ENCODE data around the gene ACBD4. TPM values are rescaled to one million over a fixed set of nuclear protein-coding genes. Genes with fewer than 3 reads are reported as not detected.

ACBD4 gene
- total and polyA plus RNA-seq, 2 of the 13 experiments (the other 11 are each of a cell fraction or from before 2014, with no cell fraction given): 16.1 to 26.9 TPM

DNA sequence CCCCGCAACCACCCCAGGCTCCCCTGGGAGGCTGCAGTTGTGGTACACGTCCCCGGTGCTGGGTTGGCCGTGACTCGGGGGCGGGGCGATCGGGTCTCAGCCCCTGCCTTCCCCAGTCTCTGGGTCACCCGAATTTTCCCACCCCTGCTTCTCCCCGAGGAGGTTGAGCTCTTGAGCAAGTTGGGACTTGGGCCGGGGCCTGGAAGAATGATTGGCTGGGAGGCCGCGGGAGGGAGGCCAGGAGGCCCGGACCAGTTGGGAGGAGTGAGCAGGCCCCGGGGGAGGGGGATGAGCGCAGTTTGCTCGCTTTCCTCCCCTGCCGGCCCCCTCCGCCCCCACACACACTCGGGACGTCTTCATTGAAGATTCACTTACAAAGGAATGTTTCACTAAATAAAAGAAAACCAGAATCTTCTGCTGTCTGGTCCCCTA lies 8.3 kb downstream of the ACBD4 start (continued):
- no peak for TF ChIP-seq FOXC1 (CRISPR knock-in tag; IDR thresholded peaks at IDR 0.05; ENCODE audit: borderline replicate concordance)

DNA sequence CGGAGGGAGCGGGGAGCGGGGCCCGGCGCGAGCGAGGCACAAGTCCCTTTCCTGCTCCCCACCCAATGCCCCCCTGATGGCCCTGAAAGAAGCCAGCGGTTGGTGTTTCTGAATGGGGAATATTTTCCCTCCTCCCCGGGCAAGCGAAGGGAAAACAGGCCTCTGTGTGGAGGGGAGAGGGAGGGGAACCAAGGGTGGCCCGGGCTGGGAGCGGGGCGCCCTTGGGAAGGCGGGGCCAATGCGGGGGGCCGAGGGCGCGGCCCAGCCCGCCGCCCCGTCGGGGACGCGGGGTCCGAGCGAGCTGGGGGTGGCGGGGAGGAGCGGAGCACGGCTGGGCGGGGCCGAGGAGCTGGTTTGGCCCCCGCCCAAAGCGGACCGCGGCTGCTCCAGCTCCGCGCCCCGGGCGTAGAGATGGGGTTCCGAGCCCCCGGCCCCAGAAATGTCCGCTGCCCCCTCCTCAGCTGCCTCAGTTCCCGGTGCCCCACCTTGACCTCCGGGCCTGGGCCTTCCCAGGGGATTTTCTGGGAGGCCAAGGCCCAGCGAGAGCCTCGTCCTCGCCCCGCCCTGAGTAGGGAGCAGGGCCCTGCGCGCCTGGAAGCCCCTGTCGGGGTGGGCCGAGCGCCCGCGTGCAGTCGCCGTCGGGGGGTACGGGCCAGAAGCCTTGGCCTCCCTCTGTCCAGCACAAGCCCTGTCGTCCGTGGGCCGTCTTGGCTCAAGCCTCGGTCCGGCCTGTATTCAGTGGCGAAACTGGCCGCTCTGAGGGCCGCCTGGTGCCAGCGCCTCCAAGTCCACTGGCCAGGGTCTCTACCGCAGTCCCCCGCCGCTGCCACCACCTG lies 8.9 kb downstream of the ACBD4 start:
- ChIA-PET POLR2A (no interaction called here), CTCF (ENCODE audit: low intra/inter-chr PET ratio, low total read pairs) (no interaction called here)
- no peaks in the 10 kb centered on the region for H3K36me3 ChIP-seq (replicated peaks in 1 of 2; ENCODE audit: control insufficient read depth in 1 of 2, insufficient read depth in 2 of 2, low read length in 2 of 2)
- intact Hi-C loops (cut with micrococcal nuclease; ENCODE audit: unreplicated experiment) (no loop called here), in situ Hi-C loops (cut with HindIII; ENCODE audit: extremely low pct_ligation_motif_present, low pct_unique_long_range_greater_than_20kb) (loop anchor here (5.0 kb wide), 2 partner anchors 53 to 103 kb away; no protein-coding TSS in a partner anchor)
- 94% methylated on average over 71 of the region's 71 CpGs for WGBS (ENCODE audit: low lambda C conversion rate)
- BruUV-seq (replicated peaks): no TSS peak
- no peaks in the 10 kb centered on the region; a peak in 2 of 5 replicates for H3K27me3 ChIP-seq (ENCODE audit: control insufficient read depth in 1 of 2, insufficient read depth in 2 of 2, low read length in 2 of 2)
- no peak overlapping the region for H2AFZ ChIP-seq (ENCODE audit: low read length)
- FAIRE-seq (no peak), DNase-seq (ENCODE audit: low spot score) (no peak), ATAC-seq (no peak)
- peak; percentile 92 for TF ChIP-seq AGO2 (optimal IDR thresholded peaks at IDR 0.05; ENCODE audit: low read depth, low read length)
- no peak for TF ChIP-seq SMC3 (IDR thresholded peaks at IDR 0.05; ENCODE audit: low read length)
- peak; percentile 67 for TF ChIP-seq AKAP8 (CRISPR knock-in tag; IDR thresholded peaks at IDR 0.05)
- TF ChIP-seq, protein P1, sequence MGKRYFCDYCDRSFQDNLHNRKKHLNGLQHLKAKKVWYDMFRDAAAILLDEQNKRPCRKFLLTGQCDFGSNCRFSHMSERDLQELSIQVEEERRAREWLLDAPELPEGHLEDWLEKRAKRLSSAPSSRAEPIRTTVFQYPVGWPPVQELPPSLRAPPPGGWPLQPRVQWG (CRISPR knock-in tag; IDR thresholded peaks at IDR 0.05; ENCODE audit: borderline replicate concordance, low read depth): no peak
- peak; percentile 84 for TF ChIP-seq AGO1 (IDR thresholded peaks at IDR 0.05; ENCODE audit: low read depth, low read length, poor library complexity, severe bottlenecking)
- TF ChIP-seq, protein P2, sequence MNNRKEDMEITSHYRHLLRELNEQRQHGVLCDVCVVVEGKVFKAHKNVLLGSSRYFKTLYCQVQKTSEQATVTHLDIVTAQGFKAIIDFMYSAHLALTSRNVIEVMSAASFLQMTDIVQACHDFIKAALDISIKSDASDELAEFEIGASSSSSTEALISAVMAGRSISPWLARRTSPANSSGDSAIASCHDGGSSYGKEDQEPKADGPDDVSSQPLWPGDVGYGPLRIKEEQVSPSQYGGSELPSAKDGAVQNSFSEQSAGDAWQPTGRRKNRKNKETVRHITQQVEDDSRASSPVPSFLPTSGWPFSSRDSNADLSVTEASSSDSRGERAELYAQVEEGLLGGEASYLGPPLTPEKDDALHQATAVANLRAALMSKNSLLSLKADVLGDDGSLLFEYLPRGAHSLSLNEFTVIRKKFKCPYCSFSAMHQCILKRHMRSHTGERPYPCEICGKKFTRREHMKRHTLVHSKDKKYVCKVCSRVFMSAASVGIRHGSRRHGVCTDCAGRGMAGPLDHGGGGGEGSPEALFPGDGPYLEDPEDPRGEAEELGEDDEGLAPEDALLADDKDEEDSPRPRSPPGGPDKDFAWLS (CRISPR knock-in tag; IDR thresholded peaks at IDR 0.05; ENCODE audit: borderline replicate concordance): no peak
- peak; percentile 12 for TF ChIP-seq HNRNPK (IDR thresholded peaks at IDR 0.05; ENCODE audit: low read depth, low read length, poor library complexity, severe bottlenecking)
- TF ChIP-seq POLR2A (IDR thresholded peaks at IDR 0.05; ENCODE audit: insufficient read depth in 1 of 2, low read depth in 2 of 2, low read length in 2 of 2): peak in 1 of 2 experiments; percentile 14; a peak in 1 of 4 replicates
- peak; percentile 19; the same call in 1 of the 2 replicates for TF ChIP-seq ZFY (CRISPR knock-in tag; IDR thresholded peaks at IDR 0.05)
- peak; percentile 66 for TF ChIP-seq RBFOX2 (IDR thresholded peaks at IDR 0.05; ENCODE audit: low read depth, low read length)
- no peak overlapping the region for H3K4me3 ChIP-seq (replicated peaks in 1 of 3; ENCODE audit: insufficient read depth in 1 of 3, low read depth in 2 of 3, low read length in 3 of 3)
- no peak overlapping the region for H3K4me2 ChIP-seq (ENCODE audit: low read depth, low read length)
- H3K9me3 ChIP-seq (ENCODE audit: low read length): no peaks in the 10 kb centered on the region
- H3K79me2 ChIP-seq (ENCODE audit: insufficient read depth, low read length): peaks cover 10% of the 10 kb centered on the region
- H3K9ac ChIP-seq (ENCODE audit: insufficient read depth, low read depth, low read length): no peak overlapping the region
- peaks cover 10% of the 10 kb centered on the region; the same call in 1 of the 2 replicates for H4K20me1 ChIP-seq (ENCODE audit: insufficient read depth, low read length)
- peaks cover 11% of the 10 kb centered on the region for H3K4me1 ChIP-seq (ENCODE audit: insufficient read depth, low read length)
- H3K27ac ChIP-seq (ENCODE audit: extremely low read length, insufficient read depth, low read length): no peak overlapping the region
